HEK293T (cell line): ENCODE data around the gene TMEM31.

ENCODE experiments used
- ARNT ChIP-seq: fragments of 450-650 bp; IDR thresholded peaks from 2 replicates; pipeline ENCODE4 v1.6.1; 2017; ENCODE audit warnings: mild to moderate bottlenecking
- BHLHE40 ChIP-seq: fragments of 450-650 bp; IDR thresholded peaks from 2 replicates; pipeline ENCODE4 v1.6.1; 2016; ENCODE audit warnings: mild to moderate bottlenecking, moderate library complexity, borderline replicate concordance
- CTBP1 ChIP-seq: fragments of 450-650 bp; IDR thresholded peaks from 2 replicates; pipeline ENCODE4 v1.6.1; 2016; ENCODE audit warnings: borderline replicate concordance
- ELF4 ChIP-seq: fragments of 450-650 bp; IDR thresholded peaks from 2 replicates; pipeline ENCODE4 v1.6.1; 2017; ENCODE audit warnings: antibody characterized with exemption
- FOXA1 ChIP-seq: fragments of 450-650 bp; IDR thresholded peaks from 2 replicates; pipeline ENCODE4 v1.6.1; 2016; ENCODE audit warnings: mild to moderate bottlenecking
- FOXK2 ChIP-seq: fragments of 450-650 bp; IDR thresholded peaks from 2 replicates; pipeline ENCODE4 v1.6.1; 2016; ENCODE audit warnings: mild to moderate bottlenecking
- FOXM1 ChIP-seq: fragments of 450-650 bp; IDR thresholded peaks from 2 replicates; pipeline ENCODE4 v1.6.1; 2017; ENCODE audit warnings: mild to moderate bottlenecking, borderline replicate concordance
- L3MBTL2 ChIP-seq: fragments of 450-650 bp; conservative IDR thresholded peaks from 2 replicates; pipeline ENCODE4 v1.6.1; 2016; ENCODE audit warnings: mild to moderate bottlenecking
- LEF1 ChIP-seq: fragments of 450-650 bp; IDR thresholded peaks from 2 replicates; pipeline ENCODE4 v1.6.1; 2017; ENCODE audit warnings: mild to moderate bottlenecking, borderline replicate concordance
- NFRKB ChIP-seq: fragments of 450-650 bp; IDR thresholded peaks from 2 replicates; pipeline ENCODE4 v1.6.1; 2016; ENCODE audit warnings: mild to moderate bottlenecking, moderate library complexity
- PKNOX1 ChIP-seq: fragments of 450-650 bp; IDR thresholded peaks from 2 replicates; pipeline ENCODE4 v1.6.1; 2016
- SP1 ChIP-seq: fragments of 450-650 bp; IDR thresholded peaks from 2 replicates; pipeline ENCODE4 v1.6.1; 2017
- SUZ12 ChIP-seq: fragments of 450-650 bp; IDR thresholded peaks from 2 replicates; pipeline ENCODE4 v1.6.1; 2016; ENCODE audit warnings: mild to moderate bottlenecking
- TARDBP ChIP-seq: fragments of 450-650 bp; IDR thresholded peaks from 2 replicates; pipeline ENCODE4 v1.6.1; 2016

GRCh38 chrX:103687696-103688201, 23.0 kb upstream of the TMEM31 start:
- TF ChIP-seq SUZ12: no peak
- no peak for TF ChIP-seq ELF4
- no peak for TF ChIP-seq SP1
- peak; percentile 38 for TF ChIP-seq L3MBTL2
- TF ChIP-seq PKNOX1: no peak
- peak; percentile 17; the same call in 1 of the 2 replicates for TF ChIP-seq FOXM1
- TF ChIP-seq LEF1: no peak
- TF ChIP-seq CTBP1: no peak
- no peak for TF ChIP-seq FOXK2
- TF ChIP-seq TARDBP: no peak
- no peak for TF ChIP-seq FOXA1
- peak; percentile 46; the same call in 1 of the 2 replicates for TF ChIP-seq ARNT
- no peak for TF ChIP-seq NFRKB
- no peak for TF ChIP-seq BHLHE40
